Measurements from ENCODE around the gene STOM.

The STOM gene

GRCh38 chr9:121318631-121319382, 51.2 kb downstream of the STOM start:
- DNase-seq, result no peak

- no peak for DNase-seq
Measured at GRCh38 chr9:121317737-121318630, 52.1 kb downstream of the STOM start.

- no peak for DNase-seq
Measured at GRCh38 chr9:121316852-121317373, 53.1 kb downstream of the STOM start.

GRCh38 chr9:121316378-121316777, 53.7 kb downstream of the STOM start:
- no peak for DNase-seq

- no peak for DNase-seq
Measured at GRCh38 chr9:121313458-121314152, 56.4 kb downstream of the STOM start.

GRCh38 chr9:121312169-121312568, 57.9 kb downstream of the STOM start:
- DNase-seq, result no peak

- no peak for DNase-seq
Measured at GRCh38 chr9:121310571-121310970, 59.5 kb downstream of the STOM start.

- no peak for DNase-seq
Measured at GRCh38 chr9:121309833-121310425, 60.1 kb downstream of the STOM start.

GRCh38 chr9:121309171-121309570, 60.9 kb downstream of the STOM start:
- DNase-seq, result no peak

GRCh38 chr9:121308765-121309164, 61.3 kb downstream of the STOM start:
- DNase-seq, result no peak

- no peak for DNase-seq
Measured at GRCh38 chr9:121307976-121308375, 62.1 kb downstream of the STOM start.

GRCh38 chr9:121305269-121305994, 64.6 kb downstream of the STOM start:
- no peak for DNase-seq

GRCh38 chr9:121304707-121305106, 65.3 kb downstream of the STOM start:
- no peak for DNase-seq

GRCh38 chr9:121303456-121304451, 66.3 kb downstream of the STOM start:
- no peak for DNase-seq

- no peak for DNase-seq
Measured at GRCh38 chr9:121302786-121303185, 67.3 kb downstream of the STOM start.

GRCh38 chr9:121302341-121302740, 67.7 kb downstream of the STOM start:
- no peak for DNase-seq

GRCh38 chr9:121301881-121302286, 68.2 kb downstream of the STOM start:
- DNase-seq, result no peak

GRCh38 chr9:121300283-121301119, 69.5 kb downstream of the STOM start:
- no peak for DNase-seq

GRCh38 chr9:121299467-121300282, 70.4 kb downstream of the STOM start:
- peak; percentile 22 for DNase-seq
